Motor neuron (in vitro differentiated cells): ENCODE measurements around the gene STAC2. TPM values are rescaled to one million over a fixed set of nuclear protein-coding genes. Genes with fewer than 3 reads are reported as not detected.

Source experiments
- ATAC-seq, 8 experiments: fragments of 200-7000 bp; cut with Tn5 transposase; replicated peaks in 6 of 8; 2 replicates each; pipeline ENCODE4 v1.8.0; 2021; ENCODE audit warnings: mild to moderate bottlenecking in 8 of 8, moderate library complexity in 8 of 8
- H3K27ac ChIP-seq, 2 donors: fragments of 250-450 bp; sonication (Bioruptor Pico); 2 replicates each; pipeline ENCODE4 v1.9.0; 2021; ENCODE audit warnings: antibody characterized with exemption in 2 of 2, mild to moderate bottlenecking in 2 of 2, moderate library complexity in 1 of 2
- H3K4me1 ChIP-seq, 2 donors: fragments of 250-450 bp; sonication (Bioruptor Pico); replicated peaks in 1 of 2; 2 replicates each; pipeline ENCODE4 v1.6.1; 2021; ENCODE audit warnings: antibody characterized with exemption in 2 of 2, mild to moderate bottlenecking in 2 of 2, moderate library complexity in 1 of 2
- H3K4me3 ChIP-seq, 5 donors: fragments of 250-450 bp; sonication (Bioruptor Pico); 2 replicates each; pipeline ENCODE4 v1.9.0; 2021; ENCODE audit warnings: antibody characterized with exemption in 5 of 5, mild to moderate bottlenecking in 5 of 5, moderate library complexity in 4 of 5
- WGBS, 10 experiments: fragments of 450-650 bp; shearing (Covaris generic); methylation state at CpG; one replicate each; pipeline ENCODE4 v1.0.0; 2022; 5-methylcytosine and 5-hydroxymethylcytosine counted together
- in situ Hi-C, 9 experiments: fragments of 400-800 bp; cut with MboI; loops; one replicate each; pipeline ENCODE4 v1.15.0; 2021; ENCODE audit warnings: low sequenced_read_pairs in 9 of 9, low pct_unique_long_range_greater_than_20kb in 2 of 9; ENCODE audit not compliant: unreplicated experiment in 9 of 9
- total RNA-seq, 8 experiments: library from RNA; unstranded; fragments of 300-600 nt; gene quantifications; 2 replicates each; pipeline versions ENCODE4 v1.2.3 to v1.2.4, GENCODE V29; 2022

The STAC2 gene
- total RNA-seq, 8 experiments from 2014 or later: 0.20 to 4.5 (median 0.84) TPM

DNA sequence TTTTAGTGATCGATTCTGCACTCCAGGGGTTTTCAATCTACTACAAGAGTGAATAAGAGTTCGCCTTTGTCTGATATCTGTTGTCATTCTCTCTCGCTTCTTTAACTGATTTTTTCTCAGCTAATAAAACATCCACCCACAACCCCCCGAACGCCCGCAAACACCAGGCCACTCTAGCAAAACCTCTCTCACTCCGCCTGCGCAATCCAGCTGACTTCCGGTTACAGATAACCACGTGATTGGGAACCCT, 26.0 kb downstream of the STAC2 start:
- 0 to 3% (median 0%) methylated on average over 2 to 10 of the region's 10 CpGs; no CpG with 5 or more reads in 3 of the 10 experiments for WGBS, 10 experiments
- peak; percentile 22 to 67 (median 38) for ATAC-seq
- in situ Hi-C loops: no loop called here
- Histone ChIP-seq H3K4me3 (peak overlapping the region; percentile 69 to 96 (median 86)), H3K4me1 (peaks cover 36% of the 10 kb centered on the region in 2 donors), H3K27ac (peak overlapping the region; percentile 99 to 100)

DNA sequence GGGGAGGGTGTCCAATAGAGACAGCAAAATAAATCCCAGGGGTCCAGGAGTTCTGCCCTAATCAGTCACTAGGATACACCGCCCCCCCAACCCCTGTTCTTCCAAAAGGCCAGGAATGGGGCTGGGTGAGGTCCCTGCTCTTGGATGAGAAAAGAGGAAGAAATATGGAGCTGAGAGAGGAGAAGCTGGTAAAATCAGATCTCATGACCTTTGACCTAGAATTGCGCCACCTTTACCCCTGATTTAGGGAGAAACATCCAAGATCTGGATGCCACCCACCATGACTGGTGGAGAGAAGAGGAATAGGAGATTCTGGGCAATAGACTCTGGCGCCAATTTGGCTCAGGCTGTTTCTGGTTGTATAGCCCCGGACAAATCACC, 27.6 kb downstream of the STAC2 start:
- peak overlapping the region; percentile 76 to 94 (median 88) for H3K4me3 ChIP-seq
- 58 to 100% (median 82%) methylated on average over 1 to 3 of the region's 4 CpGs; no CpG with 5 or more reads in 3 of the 10 experiments for WGBS, 10 experiments
- ATAC-seq: no peak
- peaks cover 45 to 46% of the 10 kb centered on the region in 2 donors for H3K4me1 ChIP-seq
- in situ Hi-C loops: no loop called here
- H3K27ac ChIP-seq: peak overlapping the region; percentile 91 to 96

DNA sequence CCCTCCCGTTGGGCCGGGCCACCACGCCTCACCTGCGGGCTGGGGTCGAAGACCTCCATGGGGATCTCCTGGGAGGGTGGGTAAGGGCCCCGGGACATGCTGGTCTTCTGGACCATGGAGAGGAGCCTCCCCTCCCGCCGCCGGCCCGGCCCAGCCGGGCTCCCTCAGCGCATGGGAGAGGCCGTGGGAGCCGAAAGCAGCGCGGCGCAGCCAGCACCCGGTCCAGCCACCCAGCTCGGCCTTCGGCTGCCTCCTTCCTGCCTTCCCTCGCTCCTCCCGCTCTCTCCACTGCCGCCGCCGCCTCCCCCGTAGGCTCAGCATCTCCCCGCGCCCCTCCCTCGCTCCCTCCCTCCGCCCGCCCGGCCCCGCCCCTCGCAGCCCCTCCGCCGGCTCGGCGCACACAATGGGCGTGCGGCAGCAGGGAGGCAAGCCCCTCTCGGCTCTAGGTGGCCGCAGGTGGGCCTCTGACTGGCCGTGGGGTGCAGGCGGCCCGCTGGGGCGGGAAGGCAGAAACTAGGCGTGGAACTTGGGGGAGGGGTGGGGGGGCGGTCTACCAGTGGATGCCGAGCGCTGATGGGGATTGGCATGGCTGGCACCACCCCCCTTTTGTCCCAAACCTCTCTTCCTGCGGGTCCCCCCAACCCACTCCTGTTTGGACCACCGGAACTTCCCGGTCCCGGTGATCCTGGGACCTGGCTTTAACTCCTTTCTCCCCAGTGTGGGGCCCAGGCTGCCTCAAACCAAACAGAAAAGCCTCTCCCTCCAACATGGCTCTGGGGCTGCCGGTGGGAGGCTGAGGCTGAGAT, 28.2 kb downstream of the STAC2 start, which contains the start of gene CACNB1:
Gene CACNB1, minus strand, starts transcription at position 290 of the 806 bp plus-strand sequence. Its CDS starts 174 bp downstream, at position 116.
- 0 to 33% (median 0%) methylated on average over 1 to 2 of the region's 55 CpGs; no CpG with 5 or more reads in 7 of the 10 experiments for WGBS, 10 experiments
- H3K4me1 ChIP-seq: peaks cover 45 to 46% of the 10 kb centered on the region in 2 donors
- in situ Hi-C loops: no loop called here
- H3K4me3 ChIP-seq: peak within 1 kb of the TSS; percentile 76 to 94 (median 88)
- ATAC-seq: peak; percentile 56 to 82 (median 66)
- peak within 1 kb of the TSS; percentile 91 to 96 for H3K27ac ChIP-seq

DNA sequence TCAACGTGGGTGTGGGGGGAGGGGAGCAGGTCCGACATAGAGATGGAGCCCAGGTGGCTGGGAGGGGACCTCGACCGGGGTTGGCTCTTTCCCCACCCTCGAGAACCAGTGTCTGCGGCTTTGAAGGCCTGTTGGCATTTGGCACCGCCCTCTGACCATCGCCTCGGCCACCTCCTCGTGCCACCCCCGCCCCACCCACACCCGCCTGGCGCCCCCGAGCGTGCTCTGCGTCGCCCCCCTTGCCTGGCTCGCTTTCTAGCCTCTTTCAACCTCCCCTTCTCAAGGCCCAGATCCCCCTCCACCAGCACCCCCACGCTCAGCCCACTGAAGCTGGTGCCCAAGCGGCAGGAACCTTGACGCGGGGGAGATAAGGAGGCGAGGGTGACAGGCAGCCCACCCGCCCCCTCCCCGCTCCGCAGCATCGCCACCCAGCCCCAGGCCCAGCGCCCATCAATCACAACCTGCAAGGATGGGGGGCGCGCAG, 28.9 kb downstream of the STAC2 start:
- peak in 1 of 8 experiments; percentile 0 for ATAC-seq
- no CpG with 5 or more reads among the region's 30 CpGs for WGBS, 10 experiments
- peak overlapping the region; percentile 91 to 96 for H3K27ac ChIP-seq
- peak overlapping the region; percentile 76 to 94 (median 88) for H3K4me3 ChIP-seq
- in situ Hi-C loops: no loop called here
- H3K4me1 ChIP-seq: peaks cover 45 to 46% of the 10 kb centered on the region in 2 donors

DNA sequence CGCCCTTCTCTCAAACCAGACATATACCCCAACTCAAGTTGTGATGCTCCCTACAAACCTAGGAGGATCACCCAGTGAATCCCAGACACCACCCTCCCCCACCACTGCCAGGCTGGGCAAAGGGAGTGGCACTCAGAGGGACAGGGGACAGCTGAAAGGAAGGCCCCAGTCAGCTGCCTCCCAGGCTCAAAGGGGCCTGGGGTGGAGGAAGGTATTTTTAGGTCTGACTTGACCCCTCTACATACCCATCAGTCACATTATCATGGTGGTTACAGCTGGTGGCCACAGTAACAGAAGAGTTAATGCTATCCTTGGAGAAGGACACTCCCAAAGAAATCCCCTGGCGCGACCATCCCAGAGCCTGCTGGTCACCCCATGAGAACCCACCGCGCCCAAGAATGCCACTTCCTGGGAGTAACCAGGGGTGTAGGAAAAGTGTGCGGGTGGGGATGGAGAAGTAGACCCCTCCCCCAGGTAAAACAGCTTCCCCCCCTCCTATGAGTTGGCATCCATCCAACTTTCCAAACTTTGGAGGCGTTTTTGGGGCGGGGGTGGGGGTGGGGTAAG, 29.4 kb downstream of the STAC2 start:
- Histone ChIP-seq H3K4me3 (peak overlapping the region; percentile 76 to 94 (median 88)), H3K4me1 (peaks cover 42 to 43% of the 10 kb centered on the region in 2 donors), H3K27ac (peak overlapping the region in 1 of 2 donors; percentile 96)
- in situ Hi-C loops: no loop called here
- ATAC-seq: no peak
- WGBS, 10 experiments: 48% methylated on average over 5 of the region's 8 CpGs; no CpG with 5 or more reads in 9 of the 10 experiments

DNA sequence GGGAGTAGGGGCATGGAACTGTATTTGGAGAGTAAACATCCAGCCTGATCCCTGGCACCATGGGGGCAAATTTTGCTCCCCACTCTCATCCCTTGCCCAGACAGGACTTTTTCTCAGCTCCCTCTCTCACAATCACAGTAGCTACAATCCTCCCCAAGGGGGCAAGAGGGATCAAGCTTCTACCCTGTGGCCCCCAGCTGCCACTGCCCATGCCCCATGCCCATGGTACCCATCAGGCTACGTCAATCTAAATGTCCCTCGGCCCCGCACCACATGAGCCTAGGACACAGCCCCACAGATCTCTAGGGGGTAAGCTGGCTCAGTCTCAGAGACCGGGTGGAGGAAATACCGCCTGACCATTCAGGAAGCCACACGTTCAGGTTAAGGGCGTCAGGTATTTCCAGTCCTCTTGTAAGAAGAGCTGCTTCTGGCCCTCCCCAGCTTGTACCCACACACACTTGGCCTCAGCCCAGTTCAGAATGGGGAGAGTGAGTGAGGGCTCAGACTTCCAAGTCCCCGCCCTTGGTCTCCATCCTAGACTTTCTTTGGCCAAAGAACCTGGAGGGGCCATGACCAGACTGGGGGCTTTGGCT, 30.1 kb downstream of the STAC2 start:
- 94 to 100% methylated on average over 1 to 7 of the region's 8 CpGs; no CpG with 5 or more reads in 8 of the 10 experiments for WGBS, 10 experiments
- Histone ChIP-seq H3K4me3 (peak overlapping the region; percentile 17 to 91 (median 84)), H3K27ac (peak overlapping the region in 1 of 2 donors; percentile 70), H3K4me1 (peaks cover 36 to 37% of the 10 kb centered on the region in 2 donors)
- in situ Hi-C loops: no loop called here
- ATAC-seq: no peak

DNA sequence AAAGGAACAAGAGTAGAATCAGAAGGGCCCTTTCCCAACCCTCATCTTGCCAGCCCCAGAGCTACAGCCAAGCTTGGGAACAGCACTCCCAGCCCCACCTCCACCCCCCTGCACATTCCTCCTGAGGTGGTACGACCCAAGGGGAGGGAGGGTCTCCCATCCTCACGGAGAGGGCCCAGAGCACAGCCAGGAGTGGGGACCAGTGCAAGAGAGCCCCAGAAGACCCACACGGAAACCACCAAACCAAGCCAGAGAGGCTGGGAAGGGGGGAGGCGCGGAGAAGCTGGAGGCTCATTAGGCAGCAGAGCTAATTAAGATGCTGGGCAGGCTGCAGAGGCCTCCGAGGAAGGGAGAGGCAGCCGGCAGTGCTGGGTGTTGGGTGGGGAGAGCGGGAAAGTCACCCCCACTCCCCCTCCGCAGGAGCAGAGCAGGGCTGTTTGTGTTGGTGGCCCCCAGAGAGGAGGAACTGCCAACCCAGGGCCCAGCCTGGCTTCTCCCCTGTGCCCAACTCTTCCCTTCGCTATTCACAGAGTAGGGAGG, 30.7 kb downstream of the STAC2 start:
- Histone ChIP-seq H3K4me1 (peaks cover 36 to 37% of the 10 kb centered on the region in 2 donors), H3K4me3 (peak overlapping the region; percentile 14 to 91 (median 76)), H3K27ac (peak overlapping the region; percentile 70)
- peak in 5 of 8 experiments; percentile 44 to 65 (median 55) for ATAC-seq
- in situ Hi-C loops: no loop called here
- 27 to 55% methylated on average over 3 to 4 of the region's 10 CpGs; no CpG with 5 or more reads in 8 of the 10 experiments for WGBS, 10 experiments

DNA sequence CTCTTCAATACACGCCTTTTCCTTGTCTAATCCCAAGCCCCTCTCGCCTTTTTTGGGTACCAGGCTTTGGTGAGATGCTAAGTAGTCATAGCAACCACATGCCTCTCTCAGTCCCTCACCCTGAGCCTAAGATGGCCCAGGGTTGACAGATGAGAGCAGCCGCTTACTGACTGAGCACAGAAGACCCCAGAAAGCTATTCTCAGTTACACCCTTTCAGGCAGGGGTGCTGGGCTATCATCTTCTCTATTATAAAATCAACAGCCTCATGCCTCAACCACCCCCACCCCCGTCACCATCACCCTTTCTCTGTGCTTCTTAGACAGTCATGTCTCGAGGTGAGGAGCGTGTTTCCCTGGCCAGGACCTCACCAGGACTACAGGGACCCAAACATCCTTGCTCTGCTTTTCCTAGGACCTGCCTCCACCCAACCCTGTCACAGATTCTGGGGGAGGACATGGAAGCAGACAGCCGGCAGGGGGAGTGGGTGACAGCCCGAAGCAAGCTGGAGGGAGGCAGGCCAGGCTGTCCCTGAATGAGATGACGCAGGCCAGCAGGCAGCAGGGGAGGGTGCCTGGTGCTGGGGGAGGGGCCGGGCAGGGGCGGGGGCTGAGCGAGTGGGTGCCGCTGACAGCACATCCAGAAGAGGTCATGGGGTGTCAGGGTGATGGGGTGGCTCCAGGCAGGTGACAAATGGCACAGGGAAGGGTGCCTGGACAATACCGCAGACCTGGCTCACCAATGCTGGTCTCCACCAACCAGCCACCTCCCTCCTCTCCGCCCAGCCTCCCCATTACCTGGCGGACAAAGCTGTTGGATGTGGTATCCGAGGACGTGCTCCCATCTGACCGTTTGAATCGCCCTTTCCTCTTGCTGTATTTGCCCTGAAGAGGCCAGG, 31.4 kb downstream of the STAC2 start:
- 33 to 77% (median 63%) methylated on average over 1 to 6 of the region's 20 CpGs; no CpG with 5 or more reads in 4 of the 10 experiments for WGBS, 10 experiments
- Histone ChIP-seq H3K27ac (peak overlapping the region; percentile 70), H3K4me1 (peaks cover 35 to 36% of the 10 kb centered on the region in 2 donors), H3K4me3 (peak overlapping the region; percentile 14 to 91 (median 76))
- in situ Hi-C loops: no loop called here
- peak; percentile 33 to 71 (median 68) for ATAC-seq

DNA sequence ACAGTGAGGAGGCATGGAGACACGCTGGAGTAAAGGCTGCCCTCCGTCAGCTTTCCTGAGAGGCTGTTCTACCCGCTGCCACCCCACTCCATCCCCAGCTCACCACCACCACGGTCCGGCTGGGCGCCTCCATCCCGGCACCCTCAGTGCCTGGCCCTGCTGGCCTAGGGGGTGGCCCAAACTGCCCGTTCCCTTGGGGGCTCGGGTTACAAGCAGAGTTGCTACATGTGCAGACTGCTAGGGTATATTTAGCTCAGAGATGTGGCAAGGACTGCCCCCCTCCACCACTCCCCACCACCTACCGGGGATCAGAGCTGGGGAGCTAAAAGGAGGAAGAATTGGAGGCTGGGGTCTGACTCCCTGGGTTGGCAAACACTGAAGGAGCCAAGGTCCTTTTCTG, 32.4 kb downstream of the STAC2 start:
- in situ Hi-C loops: no loop called here

DNA sequence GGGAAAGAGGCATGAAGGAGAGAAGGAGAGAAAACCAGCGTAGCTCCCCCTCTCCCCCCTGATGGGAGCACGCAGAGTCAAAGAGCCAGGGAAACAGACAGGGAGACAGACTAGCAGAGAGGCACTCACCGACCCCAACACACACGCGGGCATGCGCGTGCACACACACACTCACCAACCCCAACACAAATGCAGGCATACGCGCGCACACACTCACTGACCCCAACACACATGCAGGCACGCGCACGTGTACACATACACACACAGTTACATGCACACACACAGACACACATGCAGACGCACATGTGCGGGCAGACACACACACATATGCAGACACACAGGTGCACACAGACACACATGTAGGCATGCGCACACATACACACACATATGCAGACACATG, 32.8 kb downstream of the STAC2 start:
- no peak overlapping the region for H3K4me3 ChIP-seq
- peaks cover 28% of the 10 kb centered on the region in 2 donors for H3K4me1 ChIP-seq
- 90 to 100% (median 94%) methylated on average over 1 to 12 of the region's 16 CpGs; no CpG with 5 or more reads in 6 of the 10 experiments for WGBS, 10 experiments
- in situ Hi-C loops: no loop called here
- no peak overlapping the region for H3K27ac ChIP-seq
- no peak for ATAC-seq

More for the DNA sequence above, 32.4 kb downstream of the STAC2 start:
- H3K4me1 ChIP-seq: peaks cover 31 to 32% of the 10 kb centered on the region in 2 donors
- H3K27ac ChIP-seq: no peak overlapping the region
- ATAC-seq: no peak
- WGBS, 10 experiments: 90 to 96% methylated on average over 2 to 5 of the region's 10 CpGs; no CpG with 5 or more reads in 8 of the 10 experiments
- H3K4me3 ChIP-seq: no peak overlapping the region

DNA sequence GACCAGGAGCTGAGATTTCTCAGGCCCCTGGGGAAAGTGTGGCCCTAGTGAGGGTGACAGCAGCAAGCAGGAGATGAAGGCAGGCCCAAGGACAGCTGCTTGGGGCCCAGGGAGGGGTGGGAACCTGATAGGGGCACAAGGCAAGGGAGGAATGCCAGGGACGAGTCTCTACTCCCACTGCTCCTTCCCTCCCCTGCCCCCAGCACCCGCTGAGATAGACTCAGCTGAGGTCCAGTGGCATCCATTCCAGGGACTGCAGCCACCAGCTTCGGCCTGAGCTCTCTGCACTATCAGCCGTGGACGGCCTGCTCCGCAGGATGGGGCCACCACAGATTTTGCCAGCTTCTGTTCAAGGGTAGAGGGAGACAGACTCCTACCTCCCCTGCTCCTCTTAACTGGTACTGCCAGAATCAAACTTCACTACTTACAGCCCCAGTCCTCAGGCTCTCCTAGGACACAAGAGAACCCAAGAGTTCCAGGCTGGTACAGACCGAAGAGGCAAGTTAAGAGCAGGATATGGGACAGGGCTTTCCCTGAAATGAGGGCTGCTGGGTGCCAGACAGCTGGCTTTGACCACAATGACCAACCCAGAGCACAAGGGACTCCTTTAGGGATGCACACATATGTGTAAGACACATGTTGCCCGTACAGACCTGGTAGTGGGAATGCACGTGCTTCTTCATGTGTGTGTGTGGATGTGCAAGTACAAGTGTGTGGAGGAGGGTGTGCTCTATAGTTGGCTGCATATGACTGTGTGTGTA, 33.8 kb downstream of the STAC2 start:
- peaks cover 26% of the 10 kb centered on the region in 2 donors for H3K4me1 ChIP-seq
- ATAC-seq: no peak
- no peak overlapping the region for H3K27ac ChIP-seq
- no peak overlapping the region for H3K4me3 ChIP-seq
- WGBS, 10 experiments: 40 to 100% (median 83%) methylated on average over 1 to 7 of the region's 9 CpGs; no CpG with 5 or more reads in 5 of the 10 experiments
- in situ Hi-C loops: no loop called here
